Measurements from ENCODE around the gene ALOXE3. TPM values are rescaled to one million over a fixed set of nuclear protein-coding genes. Genes with fewer than 3 reads are reported as not detected.

Gene ALOXE3
- total and polyA plus RNA-seq, 2 of the 8 experiments (the other 6 are each of a cell fraction or from before 2014, with no cell fraction given) = 0.26 TPM; not detected in 1

- no peaks in the 10 kb centered on the region for H3K79me2 ChIP-seq (ENCODE audit: control insufficient read depth in 1 of 2, insufficient read depth in 2 of 2, low read length in 2 of 2)
- H4K5ac ChIP-seq (ENCODE audit: insufficient read length, low read depth, low read length) = no peak overlapping the region
- no peak for DNase-seq (ENCODE audit: low read depth in 1 of 2, low spot score in 2 of 2)
- H3K23ac ChIP-seq (ENCODE audit: insufficient read length) = no peak overlapping the region
- POLR2A ChIA-PET (ENCODE audit: partially characterized antibody) = no interaction called here
- no peaks in the 10 kb centered on the region for H3K79me1 ChIP-seq (ENCODE audit: low read depth, low read length)
- H2BK15ac ChIP-seq (ENCODE audit: low read length) = no peak overlapping the region
- no peak overlapping the region for H3K4me3 ChIP-seq (ENCODE audit: extremely low read depth in 1 of 4, insufficient read depth in 2 of 4, low read depth in 3 of 4, low read length in 4 of 4)
- no peak overlapping the region for H3K9ac ChIP-seq (replicated peaks in 1 of 4; ENCODE audit: extremely low read depth in 1 of 4, low read depth in 3 of 4, low read length in 3 of 4)
- no peak overlapping the region for H3K56ac ChIP-seq (replicated peaks; ENCODE audit: insufficient read length, low read depth, low read length)
- no peak overlapping the region for H2BK12ac ChIP-seq (ENCODE audit: low read depth, low read length)
- no peak overlapping the region for H3K27ac ChIP-seq (ENCODE audit: low read depth, low read length)
- no peak overlapping the region for H3K4me2 ChIP-seq (ENCODE audit: insufficient read depth in 1 of 2, low read depth in 2 of 2, low read length in 2 of 2)
- WGBS, 2 experiments (ENCODE audit: extremely low coverage in 1 of 2, insufficient coverage in 1 of 2, insufficient read length in 1 of 2, insufficient replicate concordance in 2 of 2, low coverage in 1 of 2, low lambda C conversion rate in 2 of 2, missing lambda C conversion rate in 1 of 2) = 88% methylated on average over 8 of the region's 8 CpGs; no CpG with 5 or more reads in 1 of the 2 experiments
- H4K8ac ChIP-seq (ENCODE audit: extremely low read depth, insufficient read depth, low read length) = no peak overlapping the region
- H3K27me3 ChIP-seq (replicated peaks in 1 of 4; ENCODE audit: control insufficient read depth in 3 of 4, extremely low read depth in 1 of 4, insufficient read depth in 3 of 4, low read length in 3 of 4) = peaks cover 0 to 3% (median 2%) of the 10 kb centered on the region in 4 experiments; a peak in 4 of 7 replicates
- H2AK5ac ChIP-seq (ENCODE audit: low read depth, low read length) = no peak overlapping the region
- H3K18ac ChIP-seq (ENCODE audit: extremely low read depth, low read length) = no peak overlapping the region
- no peak overlapping the region for H4K91ac ChIP-seq (replicated peaks; ENCODE audit: insufficient read length, low read length)
- H3K14ac ChIP-seq (ENCODE audit: insufficient read length) = no peak overlapping the region
- H3K23me2 ChIP-seq (ENCODE audit: low read depth, low read length) = no peaks in the 10 kb centered on the region; the same call in 1 of the 2 replicates
- no peaks in the 10 kb centered on the region for H4K20me1 ChIP-seq (replicated peaks in 1 of 2; ENCODE audit: control insufficient read depth in 1 of 2, insufficient read depth in 2 of 2, low read length in 2 of 2)
- H2BK20ac ChIP-seq (ENCODE audit: low read length) = no peak overlapping the region
- H2BK120ac ChIP-seq (replicated peaks; ENCODE audit: low read depth, low read length) = no peak overlapping the region
- H3K4ac ChIP-seq (replicated peaks; ENCODE audit: insufficient read length, low read depth, low read length) = no peak overlapping the region
- no peaks in the 10 kb centered on the region; a peak in 1 of 8 replicates for H3K36me3 ChIP-seq (ENCODE audit: control insufficient read depth in 2 of 4, insufficient read depth in 4 of 4, low read length in 3 of 4)
- no peak overlapping the region for H2BK5ac ChIP-seq (ENCODE audit: low read depth, low read length)
- H2AFZ ChIP-seq (ENCODE audit: low read length) = no peak overlapping the region
- CTCF ChIA-PET (ENCODE audit: partially characterized antibody) = interaction anchor here (1.3 kb wide), 1 partner anchor 136 kb away, joined by 3 read pairs; no protein-coding TSS in a partner anchor
- no peak for FAIRE-seq
- no peaks in the 10 kb centered on the region for H3K9me3 ChIP-seq (ENCODE audit: insufficient read depth in 2 of 2, low read depth in 1 of 2, low read length in 1 of 2)
- H3K4me1 ChIP-seq (replicated peaks in 1 of 4; ENCODE audit: control insufficient read depth in 3 of 4, insufficient read depth in 4 of 4, low read length in 3 of 4) = no peaks in the 10 kb centered on the region
- TF ChIP-seq SRF (IDR thresholded peaks at IDR 0.05; ENCODE audit: low read depth, low read length) = no peak
- TF ChIP-seq GABPA (IDR thresholded peaks at IDR 0.05; ENCODE audit: borderline replicate concordance, insufficient read depth, low read length) = no peak
- no peak for TF ChIP-seq RAD21 (IDR thresholded peaks at IDR 0.05 in 1 of 2, conservative IDR thresholded peaks at IDR 0.05 in 1 of 2; ENCODE audit: low read depth in 2 of 2, low read length in 2 of 2)
- no peak for TF ChIP-seq JUND (IDR thresholded peaks at IDR 0.05; ENCODE audit: low read length)
- TF ChIP-seq SIN3A (conservative IDR thresholded peaks at IDR 0.05 in 1 of 2, IDR thresholded peaks at IDR 0.05 in 1 of 2; ENCODE audit: low read depth in 1 of 2, low read length in 2 of 2) = no peak
- TF ChIP-seq JUN (IDR thresholded peaks at IDR 0.05; ENCODE audit: low read depth, low read length) = no peak
- no peak for TF ChIP-seq KDM5A (IDR thresholded peaks at IDR 0.05; ENCODE audit: low read length)
- TF ChIP-seq HDAC2 (IDR thresholded peaks at IDR 0.05; ENCODE audit: borderline replicate concordance in 1 of 2, low read depth in 2 of 2, low read length in 2 of 2) = no peak
- TF ChIP-seq CTBP2 (IDR thresholded peaks at IDR 0.05; ENCODE audit: borderline replicate concordance, insufficient read depth, insufficient read length, low read length) = no peak
- no peak for TF ChIP-seq TAF1 (IDR thresholded peaks at IDR 0.05; ENCODE audit: low read depth, low read length)
- no peak for TF ChIP-seq E2F6 (IDR thresholded peaks at IDR 0.05)
- TF ChIP-seq EZH2 (IDR thresholded peaks at IDR 0.05; ENCODE audit: low read depth, low read length, severe bottlenecking) = no peak
Observed at GRCh38 chr17:8048736-8049135, 69.6 kb downstream of the ALOXE3 start.

All from H1 (cell line).